ENCODE results near the gene FHAD1. TPM values are rescaled to one million over a fixed set of nuclear protein-coding genes. Genes with fewer than 3 reads are reported as not detected.

Gene FHAD1
- total and polyA plus RNA-seq, 2 donors (not counting 3 experiments of a cell fraction or from before 2014, with no cell fraction given) = 0.04 to 0.69 TPM

GRCh38 chr1:15402809-15403450, 155.9 kb downstream of the FHAD1 start:
- H3K4me2 ChIP-seq (ENCODE audit: insufficient read depth, low read length) = no peak overlapping the region
- no peaks in the 10 kb centered on the region for H3K9me1 ChIP-seq (replicated peaks; ENCODE audit: control insufficient read depth, extremely low read depth, insufficient read depth, low read length)
- peaks cover 6% of the 10 kb centered on the region for H3K4me1 ChIP-seq (ENCODE audit: control insufficient read depth, extremely low read depth, insufficient read depth, low read length)
- FAIRE-seq (no peak), DNase-seq (ENCODE audit: low read depth, low spot score) (no peak)
- no peak overlapping the region for H2AFZ ChIP-seq (ENCODE audit: low read depth, low read length)
- H3K9me3 ChIP-seq (replicated peaks; ENCODE audit: control insufficient read depth, insufficient read depth, low read length) = peaks cover 2% of the 10 kb centered on the region
- BruUV-seq (replicated peaks) = no TSS peak
- intact Hi-C loops (cut with micrococcal nuclease) = no loop called here
- H3K27me3 ChIP-seq (ENCODE audit: control insufficient read depth in 2 of 2, insufficient read depth in 2 of 2, low read length in 2 of 2) = no peaks in the 10 kb centered on the region
- dilution Hi-C loops (cut with MboI; ENCODE audit: extremely low pct_ligation_motif_present, low sequenced_read_pairs) = no loop called here
- CTCF ChIA-PET = interaction anchor here (1.0 kb wide), 1 partner anchor 12 kb away, joined by 3 read pairs; no protein-coding TSS in a partner anchor
- POLR2A ChIA-PET = no interaction called here
- H3K27ac ChIP-seq (ENCODE audit: insufficient read depth, low read depth, low read length) = no peak overlapping the region
- no peak overlapping the region for H3K9ac ChIP-seq (replicated peaks; ENCODE audit: extremely low read depth, insufficient read depth, low read length)
- H3K4me3 ChIP-seq (replicated peaks in 1 of 3; ENCODE audit: insufficient read depth in 1 of 3, low read depth in 1 of 3, low read length in 3 of 3) = no peak overlapping the region
- no peaks in the 10 kb centered on the region for H3K79me2 ChIP-seq (ENCODE audit: control insufficient read depth, insufficient read depth, low read length)
- no peak for TF ChIP-seq POLR2A (IDR thresholded peaks at IDR 0.05; ENCODE audit: low read depth, low read length)
- TF ChIP-seq CTCF (IDR thresholded peaks at IDR 0.05; ENCODE audit: extremely low read depth in 1 of 2, insufficient read depth in 1 of 2, low read depth in 1 of 2, low read length in 2 of 2) = no peak
- TF ChIP-seq MAX (IDR thresholded peaks at IDR 0.05; ENCODE audit: insufficient read depth, insufficient read length) = no peak
- no peak for TF ChIP-seq EZH2 (IDR thresholded peaks at IDR 0.05; ENCODE audit: borderline replicate concordance, low read depth, low read length, severe bottlenecking)
- no peak for TF ChIP-seq MYC (IDR thresholded peaks at IDR 0.05; ENCODE audit: low read depth, low read length)
- no peak for TF ChIP-seq POLR2AphosphoS5 (IDR thresholded peaks at IDR 0.05; ENCODE audit: insufficient read depth, low read depth, low read length)
- TF ChIP-seq JUN (IDR thresholded peaks at IDR 0.05; ENCODE audit: borderline replicate concordance, insufficient read depth, insufficient read length, low read depth) = no peak
- no peak for TF ChIP-seq GATA2 (IDR thresholded peaks at IDR 0.05; ENCODE audit: insufficient read depth, insufficient read length, low read depth, low read length)
- TF ChIP-seq FOS (IDR thresholded peaks at IDR 0.05; ENCODE audit: borderline replicate concordance, insufficient read depth, low read length) = no peak
- H4K20me1 ChIP-seq (replicated peaks; ENCODE audit: control insufficient read depth, extremely low read depth, insufficient read depth, low read length) = no peaks in the 10 kb centered on the region
- no peaks in the 10 kb centered on the region for H3K36me3 ChIP-seq (ENCODE audit: control insufficient read depth in 2 of 2, extremely low read depth in 1 of 2, insufficient read depth in 2 of 2, low read length in 2 of 2)

Data from endothelial cell of umbilical vein (primary cell).